ENCODE measurements around the gene WDR7. TPM values are rescaled to one million over a fixed set of nuclear protein-coding genes. Genes with fewer than 3 reads are reported as not detected.
A peak's percentile ranks its signal among the peaks of the same experiment; 100 is the strongest.
"Not testable (repeated sequence)": the region's sequence is repeated elsewhere in the genome, so short reads cannot be mapped to it uniquely, and the experiment has no call there.

Gene WDR7
- total RNA-seq, 2 experiments from 2014 or later = 18.0 to 19.5 TPM

DNA sequence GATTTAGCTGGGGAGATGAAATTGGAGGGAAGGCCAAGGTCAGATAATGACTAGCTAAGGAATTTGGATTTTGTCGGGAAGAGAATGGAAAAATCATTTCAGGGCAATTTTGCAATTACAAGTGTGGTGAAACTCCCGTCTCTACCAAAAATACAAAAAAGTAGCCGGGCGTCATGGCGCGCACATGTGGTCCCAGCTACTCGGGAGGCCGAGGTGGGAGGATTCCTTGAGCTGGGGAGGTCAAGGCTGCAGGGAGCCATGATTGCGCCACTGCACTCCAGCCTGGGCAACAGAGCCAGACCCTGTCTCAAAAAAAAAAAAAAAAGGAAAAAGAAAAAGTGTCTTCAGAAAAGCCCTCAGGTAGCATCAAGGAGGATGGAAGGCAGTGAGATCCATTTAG lies 11.6 kb upstream of the WDR7 start:
- Mint-ChIP-seq H3K27ac (peak overlapping the region; percentile 94), H3K36me3 (peaks cover 9% of the 10 kb centered on the region), H3K4me3 (peak overlapping the region; percentile 99), H3K4me1 (ENCODE audit: low read depth) (peaks cover 38% of the 10 kb centered on the region), H3K27me3 (no peaks in the 10 kb centered on the region), H3K9me3 (no peaks in the 10 kb centered on the region)
- POLR2A ChIA-PET = interaction anchor here (2.9 kb wide), 1 partner anchor 11 kb away, joined by 32 read pairs; the partner anchor contains the start of gene WDR7
- intact Hi-C loops (cut with micrococcal nuclease) = loop anchor here (5.0 kb wide), 1 partner anchor 983 kb away; the partner anchor contains the start of gene NARS1
- no peak for DNase-seq
- CTCF ChIA-PET = interaction anchor here (1.3 to 2.8 kb wide), 2 partner anchors 11 to 63 kb away, joined by 4 to 15 read pairs; partner anchors contain the start of gene WDR7

DNA sequence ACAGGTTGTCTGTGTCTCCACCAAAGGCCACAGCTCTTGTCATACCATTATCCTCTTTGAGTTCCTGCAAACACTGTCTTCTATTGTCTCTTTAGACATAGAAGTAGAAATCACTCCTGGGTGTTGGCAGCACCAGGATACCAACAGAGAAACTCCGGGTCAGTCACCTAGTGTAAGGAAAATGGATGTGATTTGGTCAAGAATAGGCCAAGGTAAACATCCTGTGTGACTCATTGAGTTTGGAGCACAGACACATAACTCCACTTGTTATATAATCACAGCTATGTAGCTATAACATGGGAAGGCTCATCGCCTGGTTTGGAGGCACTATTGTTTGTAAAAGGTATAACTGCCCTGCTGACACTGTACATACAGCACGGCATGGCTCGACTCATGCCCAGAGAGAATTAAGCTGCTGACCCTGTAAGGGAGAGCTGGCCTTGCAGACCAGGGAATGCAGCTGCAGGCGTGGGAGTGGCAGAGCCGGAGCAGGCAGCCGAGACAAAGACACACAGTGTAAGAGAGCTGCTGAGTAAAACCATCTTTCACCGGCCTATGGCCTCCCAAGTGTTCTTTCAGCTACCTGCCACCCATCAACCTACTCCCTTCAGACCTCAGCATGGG lies 9.3 kb upstream of the WDR7 start:
- Mint-ChIP-seq H3K36me3 (peaks cover 5% of the 10 kb centered on the region), H3K27ac (no peak overlapping the region), H3K9me3 (no peaks in the 10 kb centered on the region), H3K4me1 (ENCODE audit: low read depth) (peaks cover 18% of the 10 kb centered on the region), H3K4me3 (no peak overlapping the region), H3K27me3 (no peaks in the 10 kb centered on the region)
- ChIA-PET POLR2A (no interaction called here), CTCF (interaction anchor here (0.6 to 2.2 kb wide), 4 partner anchors 9 to 123 kb away, joined by 3 to 10 read pairs (median 4); partner anchors contain the start of gene WDR7)
- DNase-seq = no peak
- intact Hi-C loops (cut with micrococcal nuclease) = no loop called here

DNA sequence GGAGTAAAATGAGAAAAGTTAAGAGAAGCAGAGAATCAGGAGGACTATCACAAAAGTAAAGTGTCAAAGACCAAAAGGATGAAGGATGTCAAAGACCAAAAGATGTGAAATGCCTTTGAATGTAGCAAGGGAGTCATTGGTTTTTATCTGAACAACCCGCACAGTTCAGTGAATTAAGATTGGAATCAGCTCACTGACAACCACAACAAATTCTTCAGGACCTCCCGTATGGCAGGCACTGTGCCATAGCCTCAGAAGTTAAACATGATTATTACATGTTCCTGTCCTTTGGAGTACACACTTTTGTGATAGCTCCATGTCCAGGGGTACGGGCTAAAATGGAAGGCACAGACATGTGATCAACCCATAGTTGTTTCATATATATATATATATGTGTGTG lies 7.8 kb upstream of the WDR7 start:
- Mint-ChIP-seq H3K27ac (no peak overlapping the region), H3K36me3 (peaks cover 4% of the 10 kb centered on the region), H3K9me3 (no peaks in the 10 kb centered on the region), H3K27me3 (no peaks in the 10 kb centered on the region), H3K4me1 (ENCODE audit: low read depth) (peaks cover 18% of the 10 kb centered on the region), H3K4me3 (no peak overlapping the region)
- no peak for DNase-seq
- ChIA-PET CTCF (no interaction called here), POLR2A (no interaction called here)
- intact Hi-C loops (cut with micrococcal nuclease) = no loop called here

DNA sequence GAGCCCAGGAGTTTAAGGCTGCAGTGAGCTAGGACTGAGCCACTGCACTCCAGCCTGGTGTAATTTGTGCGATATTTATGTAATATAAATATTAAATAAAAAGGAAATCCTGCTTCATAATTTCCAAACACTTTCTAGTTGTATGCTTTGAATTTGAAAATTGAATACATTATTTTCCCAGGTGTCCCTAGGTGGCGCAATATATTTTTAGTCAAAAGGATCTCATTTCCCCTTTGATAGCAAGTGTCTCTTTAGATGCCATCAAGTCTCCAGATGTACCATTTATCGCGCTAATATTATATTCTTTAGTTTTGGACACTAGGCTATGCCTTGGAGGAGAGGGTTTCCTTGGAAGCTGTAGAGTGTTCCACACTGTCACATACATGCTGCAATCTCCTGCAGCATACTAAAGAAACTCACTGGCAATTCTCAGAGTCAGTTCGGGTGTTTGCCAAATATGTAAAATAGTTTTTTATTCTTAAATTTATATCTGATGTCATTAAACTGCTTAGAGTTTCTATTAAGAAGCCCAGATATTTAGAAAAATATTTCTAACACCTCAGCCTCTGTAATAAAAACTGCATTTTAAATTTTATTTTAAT lies 5.6 kb upstream of the WDR7 start:
- H3K36me3 Mint-ChIP-seq = no peaks in the 10 kb centered on the region
- no peak overlapping the region for H3K4me3 Mint-ChIP-seq
- CTCF ChIA-PET = interaction anchor here (0.5 to 1.9 kb wide), 4 partner anchors 10 to 56 kb away, joined by 4 to 5 read pairs (median 4); no protein-coding TSS in a partner anchor
- intact Hi-C loops (cut with micrococcal nuclease) = no loop called here
- no peaks in the 10 kb centered on the region for H3K27me3 Mint-ChIP-seq
- H3K4me1 Mint-ChIP-seq (ENCODE audit: low read depth) = peaks cover 13% of the 10 kb centered on the region
- H3K27ac Mint-ChIP-seq = no peak overlapping the region
- POLR2A ChIA-PET = no interaction called here
- DNase-seq = no peak
- H3K9me3 Mint-ChIP-seq = no peaks in the 10 kb centered on the region

DNA sequence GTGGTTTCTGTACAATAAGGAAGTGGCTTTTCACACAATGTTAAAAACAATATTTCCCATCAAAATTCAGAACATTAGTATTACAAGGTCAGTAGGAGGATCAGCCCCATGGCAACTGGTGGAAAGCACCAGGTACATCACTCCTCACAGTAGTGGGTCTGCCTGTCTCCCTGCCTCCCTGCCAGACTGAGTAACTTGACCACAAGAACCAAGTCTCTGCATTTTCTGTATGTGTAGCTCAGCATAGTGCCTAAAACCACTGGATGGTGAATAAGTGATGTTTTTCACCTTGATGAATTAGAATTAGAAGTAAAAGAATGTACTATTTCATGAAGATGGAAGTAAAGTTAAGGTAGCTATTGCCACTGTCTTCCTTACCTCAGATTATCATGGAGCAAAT lies 4.1 kb upstream of the WDR7 start:
- ChIA-PET POLR2A (no interaction called here), CTCF (interaction anchor here (0.8 to 1.9 kb wide), 7 partner anchors 9 to 69 kb away, joined by 3 to 5 read pairs (median 4); no protein-coding TSS in a partner anchor)
- peaks cover 1% of the 10 kb centered on the region for H3K36me3 Mint-ChIP-seq
- peak; percentile 26 for DNase-seq
- H3K9me3 Mint-ChIP-seq = no peaks in the 10 kb centered on the region
- H3K27me3 Mint-ChIP-seq = no peaks in the 10 kb centered on the region
- intact Hi-C loops (cut with micrococcal nuclease) = no loop called here
- peaks cover 18% of the 10 kb centered on the region for H3K4me1 Mint-ChIP-seq (ENCODE audit: low read depth)
- H3K4me3 Mint-ChIP-seq = no peak overlapping the region
- H3K27ac Mint-ChIP-seq = peak overlapping the region; percentile 13

DNA sequence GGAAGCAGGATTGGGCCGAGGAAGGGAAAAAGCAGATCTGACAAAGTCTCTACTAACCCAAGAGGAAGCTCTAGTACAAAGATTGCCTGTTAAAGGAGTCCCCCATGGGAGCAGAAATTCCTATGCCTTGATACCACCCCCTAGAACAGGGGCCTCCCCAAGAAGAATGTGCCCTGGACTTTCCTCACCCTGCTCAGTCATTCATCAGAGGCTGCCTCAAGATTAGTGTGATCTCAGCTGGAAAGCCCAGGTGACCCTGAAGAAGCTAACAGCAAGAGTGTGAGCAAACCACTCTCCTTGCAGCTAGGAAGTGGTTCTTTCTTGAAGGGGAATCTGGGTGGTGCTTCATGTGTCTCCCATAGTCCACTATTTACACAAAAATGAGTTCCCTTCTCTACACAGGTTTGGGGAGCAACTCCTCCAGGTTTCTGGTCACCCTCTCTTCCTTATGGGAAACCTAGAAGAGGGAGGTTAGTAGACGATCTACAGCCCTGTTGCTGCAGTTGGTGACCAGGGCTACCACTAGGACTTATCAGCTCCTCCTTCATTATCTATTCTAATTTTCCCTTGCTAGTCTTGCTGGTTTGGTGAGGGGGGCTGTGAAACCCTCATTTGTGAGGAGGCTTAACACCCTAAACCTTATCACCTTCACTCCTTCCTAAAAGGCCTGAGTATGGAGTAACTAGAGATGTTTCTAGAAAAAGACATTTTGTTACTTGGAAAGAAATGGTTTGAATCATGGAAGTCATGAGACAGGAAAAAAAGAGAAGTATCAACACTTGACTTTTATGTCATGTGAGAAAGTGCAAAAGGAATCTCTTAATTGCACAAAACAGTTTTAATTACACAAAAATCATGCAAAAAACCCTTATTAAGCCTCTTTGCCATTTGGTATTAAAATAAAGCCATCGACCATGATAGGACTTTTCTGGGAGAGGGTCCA lies 2.9 kb upstream of the WDR7 start:
- no peaks in the 10 kb centered on the region for H3K9me3 Mint-ChIP-seq
- H3K27me3 Mint-ChIP-seq = no peaks in the 10 kb centered on the region
- intact Hi-C loops (cut with micrococcal nuclease) = no loop called here
- no peak for DNase-seq
- H3K4me1 Mint-ChIP-seq (ENCODE audit: low read depth) = peaks cover 27% of the 10 kb centered on the region
- CTCF ChIA-PET = interaction anchor here (0.8 to 1.3 kb wide), 2 partner anchors 63 to 68 kb away, joined by 3 to 5 read pairs; no protein-coding TSS in a partner anchor
- peaks cover 1% of the 10 kb centered on the region for H3K36me3 Mint-ChIP-seq
- POLR2A ChIA-PET = no interaction called here
- no peak overlapping the region for H3K27ac Mint-ChIP-seq
- no peak overlapping the region for H3K4me3 Mint-ChIP-seq

DNA sequence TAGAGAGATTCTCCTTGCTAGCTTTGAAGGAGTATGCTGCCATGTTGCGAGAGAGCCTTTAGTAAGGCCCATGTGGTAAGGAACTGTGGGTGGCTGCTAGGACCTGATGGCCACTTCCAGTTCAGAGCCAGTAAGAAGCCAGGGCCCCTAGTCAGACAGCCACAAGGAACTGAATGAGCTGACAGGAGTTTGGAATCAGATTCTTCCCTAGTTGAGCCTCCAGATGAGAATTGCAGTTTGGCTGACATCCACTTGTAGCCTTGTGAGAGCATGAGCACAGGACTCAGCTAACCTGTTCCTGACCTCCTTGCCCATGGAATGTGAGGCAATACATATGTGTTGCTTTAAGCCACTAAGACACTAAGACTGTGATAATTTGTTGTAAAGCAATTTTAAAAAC lies 1.2 kb upstream of the WDR7 start:
- no peak overlapping the region for H3K27ac Mint-ChIP-seq
- ChIA-PET CTCF (interaction anchor here (1.6 to 2.7 kb wide), 3 partner anchors 9 to 53 kb away, joined by 5 to 15 read pairs (median 10); partner anchors contain the start of gene TXNL1), POLR2A (interaction anchor here (1.0 to 3.9 kb wide), 2 partner anchors 9 to 11 kb away, joined by 4 to 32 read pairs; partner anchors contain the start of gene TXNL1)
- H3K27me3 Mint-ChIP-seq = no peaks in the 10 kb centered on the region
- DNase-seq = no peak
- no peaks in the 10 kb centered on the region for H3K9me3 Mint-ChIP-seq
- H3K4me3 Mint-ChIP-seq = no peak overlapping the region
- peaks cover 38% of the 10 kb centered on the region for H3K4me1 Mint-ChIP-seq (ENCODE audit: low read depth)
- intact Hi-C loops (cut with micrococcal nuclease) = loop anchor here (2.0 to 10.0 kb wide), 4 partner anchors 352 to 1185 kb away; partner anchors contain the start of genes NARS1 and ONECUT2
- peaks cover 3% of the 10 kb centered on the region for H3K36me3 Mint-ChIP-seq

DNA sequence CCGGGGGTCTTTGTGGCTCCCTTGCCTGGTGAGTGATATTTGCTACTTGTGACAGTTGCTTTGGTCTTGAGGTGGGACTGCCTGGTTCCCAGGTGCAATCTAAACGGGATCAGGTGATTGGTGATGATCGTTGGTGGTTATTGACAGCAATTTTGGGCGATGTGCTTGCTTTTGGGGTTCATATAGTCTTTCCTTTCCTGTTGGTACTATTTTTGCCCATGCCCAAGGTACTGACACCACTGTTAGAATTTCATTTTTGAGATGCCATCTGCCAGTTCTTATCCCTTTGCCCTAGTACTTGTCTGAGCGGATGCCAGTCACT lies 573 bp downstream of the WDR7 start:
- ChIA-PET CTCF (interaction anchor here (0.6 to 2.7 kb wide), 4 partner anchors 11 to 1231 kb away, joined by 3 to 15 read pairs (median 8); partner anchors contain the start of gene TXNL1), POLR2A (interaction anchor here (3.9 kb wide), 1 partner anchor 13 kb away, joined by 32 read pairs; the partner anchor contains the start of gene TXNL1)
- no peak for DNase-seq
- intact Hi-C loops (cut with micrococcal nuclease) = loop anchor here (1.0 to 10.0 kb wide), 7 partner anchors 13 to 1183 kb away; partner anchors contain the start of genes NARS1, ONECUT2 and TXNL1
- H3K27me3 Mint-ChIP-seq = no peaks in the 10 kb centered on the region
- peak overlapping the region; percentile 90 for H3K4me3 Mint-ChIP-seq
- peaks cover 3% of the 10 kb centered on the region for H3K36me3 Mint-ChIP-seq
- peaks cover 49% of the 10 kb centered on the region for H3K4me1 Mint-ChIP-seq (ENCODE audit: low read depth)
- H3K27ac Mint-ChIP-seq = peak overlapping the region; percentile 92
- H3K9me3 Mint-ChIP-seq = no peaks in the 10 kb centered on the region

DNA sequence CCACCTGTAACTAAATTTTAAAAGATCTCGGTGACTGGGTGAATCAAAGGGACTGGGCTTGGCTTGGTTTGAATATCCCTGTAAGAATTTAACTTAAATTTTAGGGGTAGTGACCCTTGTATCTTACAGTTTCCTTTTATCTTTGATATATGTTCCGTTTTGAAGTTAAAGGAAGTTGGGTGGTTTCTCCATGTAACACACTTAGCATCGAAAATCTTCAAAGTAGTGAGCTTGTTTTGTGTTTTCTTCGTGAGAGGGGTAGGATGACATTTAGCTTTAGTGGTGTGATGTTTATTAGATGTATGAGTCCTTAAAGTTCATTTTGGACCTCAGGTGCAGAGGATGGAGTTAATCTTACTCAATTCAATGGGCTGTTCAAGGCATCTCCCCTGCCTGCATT lies 1.6 kb downstream of the WDR7 start:
- ChIA-PET POLR2A (interaction anchor here (0.6 to 3.9 kb wide), 2 partner anchors 14 to 22 kb away, joined by 3 to 32 read pairs; partner anchors contain the start of gene TXNL1), CTCF (interaction anchor here (0.8 to 1.1 kb wide), 4 partner anchors 14 to 57 kb away, joined by 3 read pairs; partner anchors contain the start of gene TXNL1)
- peaks cover 3% of the 10 kb centered on the region for H3K36me3 Mint-ChIP-seq
- peak overlapping the region; percentile 89 for H3K27ac Mint-ChIP-seq
- intact Hi-C loops (cut with micrococcal nuclease) = loop anchor here (5.0 to 10.0 kb wide), 3 partner anchors 349 to 1182 kb away; partner anchors contain the start of gene ONECUT2
- H3K9me3 Mint-ChIP-seq = no peaks in the 10 kb centered on the region
- no peaks in the 10 kb centered on the region for H3K27me3 Mint-ChIP-seq
- peak overlapping the region; percentile 90 for H3K4me3 Mint-ChIP-seq
- peaks cover 46% of the 10 kb centered on the region for H3K4me1 Mint-ChIP-seq (ENCODE audit: low read depth)
- DNase-seq = no peak

DNA sequence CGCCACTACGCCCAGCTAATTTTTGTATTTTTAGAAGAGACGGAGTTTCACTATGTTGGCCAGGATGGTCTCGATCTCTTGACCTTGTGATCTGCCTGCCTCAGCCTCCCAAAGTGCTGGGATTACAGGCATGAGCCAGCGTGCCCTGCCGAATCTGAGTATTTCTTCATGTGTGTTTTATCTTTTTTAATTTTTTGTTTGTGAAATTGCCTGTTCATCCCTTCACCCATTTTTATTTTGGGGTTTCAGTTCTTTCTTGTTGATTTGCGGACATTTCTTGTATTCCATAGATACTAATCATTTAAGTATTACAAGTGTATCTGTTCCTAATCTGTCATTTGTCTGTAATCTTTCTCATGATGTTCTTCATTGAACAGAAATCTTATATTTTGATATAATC lies 3.1 kb downstream of the WDR7 start:
- H3K36me3 Mint-ChIP-seq, H3K27me3 Mint-ChIP-seq, H3K27ac Mint-ChIP-seq, POLR2A ChIA-PET, H3K4me3 Mint-ChIP-seq, CTCF ChIA-PET, DNase-seq, H3K9me3 Mint-ChIP-seq: not testable (repeated sequence)
- peaks cover 46% of the 10 kb centered on the region for H3K4me1 Mint-ChIP-seq (ENCODE audit: low read depth)
- intact Hi-C loops (cut with micrococcal nuclease) = loop anchor here (5.0 to 10.0 kb wide), 3 partner anchors 348 to 1181 kb away; partner anchors contain the start of gene ONECUT2

DNA sequence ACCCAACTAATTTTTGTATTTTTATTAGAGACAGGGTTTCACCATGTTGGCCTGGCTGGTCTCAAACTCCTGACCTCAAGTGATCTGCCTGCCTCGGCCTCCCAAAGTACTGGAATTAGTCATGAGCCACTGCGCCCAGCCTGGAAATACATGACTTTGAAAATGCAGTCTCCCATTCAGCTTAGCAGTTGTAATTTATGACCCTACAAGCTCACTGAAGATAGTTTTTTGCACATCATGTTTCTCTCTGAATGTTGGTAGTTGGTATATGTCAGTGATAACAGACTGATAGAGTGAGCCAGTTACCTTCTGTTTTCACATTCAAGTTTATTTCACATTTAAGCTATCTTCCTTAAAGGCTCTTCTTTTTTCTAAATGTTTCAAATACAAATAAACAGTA lies 7.1 kb downstream of the WDR7 start:
- Mint-ChIP-seq H3K27ac (no peak overlapping the region), H3K4me3 (no peak overlapping the region), H3K27me3 (no peaks in the 10 kb centered on the region), H3K36me3 (peaks cover 4% of the 10 kb centered on the region), H3K9me3 (no peaks in the 10 kb centered on the region), H3K4me1 (ENCODE audit: low read depth) (peaks cover 38% of the 10 kb centered on the region)
- POLR2A ChIA-PET = no interaction called here
- CTCF ChIA-PET = interaction anchor here (1.4 kb wide), 1 partner anchor 12 kb away, joined by 5 read pairs; no protein-coding TSS in a partner anchor
- no peak for DNase-seq
- intact Hi-C loops (cut with micrococcal nuclease) = loop anchor here (10.0 kb wide), 1 partner anchor 1177 kb away; no protein-coding TSS in a partner anchor

Measured in activated CD4-positive, alpha-beta memory T cell treated with anti-CD3 and anti-CD28 coated beads for 36 hours (primary cell).